Measurements from ENCODE around the gene CYP4F3.
"Not testable (repeated sequence)": the region's sequence is repeated elsewhere in the genome, so short reads cannot be mapped to it uniquely, and the experiment has no call there.

CYP4F3 gene

GRCh38 chr19:15633082-15633835 is 7.4 kb upstream of the CYP4F3 start:
- no peak for FAIRE-seq

- FAIRE-seq, result no peak
Measured at GRCh38 chr19:15634105-15634504, 6.6 kb upstream of the CYP4F3 start.

GRCh38 chr19:15635016-15635805 is 5.5 kb upstream of the CYP4F3 start:
- no peak for FAIRE-seq

GRCh38 chr19:15636026-15636425 is 4.7 kb upstream of the CYP4F3 start:
- FAIRE-seq, result no peak

- FAIRE-seq, result no peak
Measured at GRCh38 chr19:15639596-15639995, 1.1 kb upstream of the CYP4F3 start.

- FAIRE-seq, result no peak
Measured at GRCh38 chr19:15640904-15641597, 354 bp downstream of the CYP4F3 start.

GRCh38 chr19:15641901-15642491 is 1.3 kb downstream of the CYP4F3 start:
- FAIRE-seq, result no peak

- no peak for FAIRE-seq
Measured at GRCh38 chr19:15642807-15643206, 2.1 kb downstream of the CYP4F3 start.

GRCh38 chr19:15643387-15643786 is 2.7 kb downstream of the CYP4F3 start:
- FAIRE-seq, result no peak

GRCh38 chr19:15644066-15644741 is 3.5 kb downstream of the CYP4F3 start:
- no peak for FAIRE-seq

GRCh38 chr19:15644816-15645215 is 4.1 kb downstream of the CYP4F3 start:
- FAIRE-seq, result no peak

- FAIRE-seq, result no peak
Measured at GRCh38 chr19:15649526-15649925, 8.8 kb downstream of the CYP4F3 start.

GRCh38 chr19:15650123-15650522 is 9.4 kb downstream of the CYP4F3 start:
- not testable (repeated sequence) for FAIRE-seq

GRCh38 chr19:15651791-15652190 is 11.1 kb downstream of the CYP4F3 start:
- FAIRE-seq, result no peak

GRCh38 chr19:15652559-15653278 is 12.0 kb downstream of the CYP4F3 start:
- FAIRE-seq, result no peak

GRCh38 chr19:15656467-15656866 is 15.8 kb downstream of the CYP4F3 start:
- FAIRE-seq, result no peak

- no peak for FAIRE-seq
Measured at GRCh38 chr19:15663247-15663646, 22.6 kb downstream of the CYP4F3 start.

GRCh38 chr19:15666186-15666585 is 25.5 kb downstream of the CYP4F3 start:
- no peak for FAIRE-seq

- FAIRE-seq, result no peak
Measured at GRCh38 chr19:15666883-15667282, 26.2 kb downstream of the CYP4F3 start.

GRCh38 chr19:15669440-15669839 is 28.7 kb downstream of the CYP4F3 start:
- FAIRE-seq, result no peak

GRCh38 chr19:15669891-15670290 is 29.2 kb downstream of the CYP4F3 start:
- no peak for FAIRE-seq

- FAIRE-seq, result no peak
Measured at GRCh38 chr19:15671237-15671821, 30.6 kb downstream of the CYP4F3 start.

Measured in islet of Langerhans (tissue), 1 donor.